ENCODE results near the gene DDAH1.
"Not testable (repeated sequence)": the region's sequence is repeated elsewhere in the genome, so short reads cannot be mapped to it uniquely, and the experiment has no call there.

DDAH1 gene

GRCh38 chr1:85359874-85360721 lies 104.9 kb downstream of the DDAH1 start:
- DNase-seq (ENCODE audit: low read depth): no peak

DNA sequence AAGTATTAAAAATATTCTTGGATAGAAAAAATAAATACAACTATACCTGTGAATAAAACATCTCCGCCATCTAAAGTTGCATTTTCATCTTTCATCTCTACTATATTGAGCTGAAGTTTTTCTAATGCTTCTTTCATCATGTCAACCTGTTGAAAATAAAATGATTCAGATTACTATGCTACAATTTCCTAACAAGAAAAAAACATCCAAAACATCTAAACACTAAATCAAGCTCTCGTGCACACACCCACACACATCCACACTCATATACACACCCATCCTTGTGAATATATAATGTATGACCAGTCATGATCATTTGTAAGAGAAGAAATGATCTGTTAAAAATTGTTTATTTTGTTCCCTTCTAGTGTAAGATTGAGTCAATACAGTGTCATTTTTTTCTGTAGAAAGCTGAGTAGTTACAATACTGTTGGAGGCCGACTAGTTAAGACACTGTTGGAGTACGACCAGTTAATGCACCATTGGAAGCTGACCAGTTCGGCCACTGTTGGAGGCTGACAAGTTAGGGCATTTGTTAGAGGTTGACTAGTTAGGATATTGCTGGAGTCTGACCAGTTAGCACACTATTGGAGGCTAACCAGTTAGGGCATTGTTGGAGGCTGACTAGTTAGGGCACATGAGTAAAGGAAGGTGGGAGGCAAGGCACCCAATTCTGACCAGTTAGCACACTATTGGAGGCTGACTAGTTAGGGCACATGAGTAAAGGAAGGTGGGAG lies 106.1 kb downstream of the DDAH1 start:
- DNase-seq (ENCODE audit: low read depth): no peak

- DNase-seq (ENCODE audit: low read depth): no peak
Observed at GRCh38 chr1:85357817-85358216, 107.1 kb downstream of the DDAH1 start.

DNA sequence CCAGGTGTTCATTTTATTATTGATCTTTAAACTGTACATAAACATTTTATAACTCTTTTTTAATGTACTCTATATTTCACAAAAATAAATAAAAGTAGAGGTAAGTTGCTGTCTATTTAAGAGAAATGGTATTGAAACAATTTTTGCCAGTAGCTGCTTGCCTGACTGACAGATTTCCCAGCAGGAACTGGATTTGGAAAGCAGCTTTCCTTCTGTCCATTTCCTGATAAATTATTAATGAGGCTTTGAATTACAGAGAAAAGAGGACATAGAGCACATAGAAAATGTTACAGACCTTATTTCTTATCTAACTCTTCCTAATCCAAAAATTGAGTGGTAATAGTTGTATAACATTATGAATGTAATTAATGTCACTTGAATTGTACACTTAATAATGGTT lies 108.8 kb downstream of the DDAH1 start:
- DNase-seq (ENCODE audit: low read depth): no peak

- DNase-seq (ENCODE audit: low read depth): no peak
Observed at GRCh38 chr1:85352055-85352454, 112.9 kb downstream of the DDAH1 start.

DNA sequence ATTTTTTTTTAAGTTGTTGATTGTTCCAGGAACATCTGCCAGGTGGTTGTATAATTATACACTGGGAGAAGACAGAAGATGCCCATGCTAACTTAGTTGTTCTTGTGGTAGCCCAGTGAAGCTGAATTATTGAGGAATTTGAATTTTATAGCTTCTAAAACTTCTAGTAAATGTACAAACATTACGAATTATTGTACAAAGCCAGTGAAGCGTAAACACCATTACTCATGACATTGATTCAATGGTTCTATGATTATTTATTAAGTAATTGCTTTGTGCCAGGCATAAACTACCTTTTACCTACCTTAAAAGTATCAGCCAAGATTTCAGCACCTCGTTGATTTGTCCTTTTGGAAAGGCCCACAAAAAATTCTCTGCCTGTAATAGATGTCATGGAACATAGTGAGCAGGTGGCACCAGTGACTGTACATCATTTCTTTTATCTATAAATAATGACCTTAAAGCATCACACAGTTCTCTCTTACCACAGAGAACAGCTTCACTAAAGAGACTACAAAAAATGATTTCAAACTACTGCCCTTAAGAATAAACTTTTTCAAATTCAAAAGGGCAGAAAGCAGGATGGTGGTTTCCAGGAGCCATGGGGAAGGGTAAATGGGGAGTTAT lies 113.6 kb downstream of the DDAH1 start:
- no peak for DNase-seq (ENCODE audit: low read depth)

- DNase-seq (ENCODE audit: low read depth): no peak
Observed at GRCh38 chr1:85349224-85349623, 115.7 kb downstream of the DDAH1 start.

DNA sequence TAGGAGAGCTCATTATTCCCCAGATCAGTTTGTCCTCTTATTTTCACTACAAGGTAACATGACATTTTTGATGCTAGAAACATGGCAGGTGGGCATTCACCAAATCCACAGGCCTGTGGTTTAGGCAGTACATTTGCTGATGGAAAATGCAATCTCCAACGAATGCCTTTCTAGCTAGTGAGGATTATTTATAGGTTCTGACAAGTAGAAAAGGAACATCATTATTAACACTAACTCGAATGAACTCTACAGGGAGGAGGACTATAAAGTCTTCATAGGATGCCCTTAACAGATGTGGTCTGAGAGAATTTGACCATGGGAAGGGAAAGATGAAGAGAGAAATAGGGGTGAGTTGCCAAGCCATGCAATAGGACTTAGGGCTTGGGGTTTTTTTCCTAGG lies 117.1 kb downstream of the DDAH1 start:
- DNase-seq (ENCODE audit: low read depth): no peak

GRCh38 chr1:85347275-85347674 lies 117.7 kb downstream of the DDAH1 start:
- not testable (repeated sequence) for DNase-seq (ENCODE audit: low read depth)

DNA sequence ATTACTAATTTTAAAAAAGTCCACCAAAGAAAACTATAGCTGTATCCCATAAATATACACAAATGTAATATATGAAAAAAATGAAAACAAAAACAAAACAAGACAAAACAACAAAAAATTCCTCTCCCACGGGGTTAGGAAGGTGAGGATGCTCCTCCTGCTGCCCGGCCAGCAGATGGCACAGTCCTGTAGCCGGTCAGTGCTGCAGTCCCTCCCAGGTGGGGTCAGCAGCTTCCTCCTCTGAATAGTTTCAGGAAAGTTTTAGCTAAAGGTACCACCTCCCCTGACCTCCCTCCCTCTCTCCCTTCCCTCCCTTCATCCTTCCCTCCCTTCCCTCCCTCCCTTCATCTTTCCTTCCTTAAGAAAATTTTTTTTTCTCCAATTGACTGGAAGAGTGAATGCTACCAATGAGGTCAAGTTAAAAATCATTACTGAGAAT lies 120.7 kb downstream of the DDAH1 start:
- DNase-seq (ENCODE audit: low read depth): no peak

- DNase-seq (ENCODE audit: low read depth): no peak
Observed at GRCh38 chr1:85343612-85344255, 121.2 kb downstream of the DDAH1 start.

DNA sequence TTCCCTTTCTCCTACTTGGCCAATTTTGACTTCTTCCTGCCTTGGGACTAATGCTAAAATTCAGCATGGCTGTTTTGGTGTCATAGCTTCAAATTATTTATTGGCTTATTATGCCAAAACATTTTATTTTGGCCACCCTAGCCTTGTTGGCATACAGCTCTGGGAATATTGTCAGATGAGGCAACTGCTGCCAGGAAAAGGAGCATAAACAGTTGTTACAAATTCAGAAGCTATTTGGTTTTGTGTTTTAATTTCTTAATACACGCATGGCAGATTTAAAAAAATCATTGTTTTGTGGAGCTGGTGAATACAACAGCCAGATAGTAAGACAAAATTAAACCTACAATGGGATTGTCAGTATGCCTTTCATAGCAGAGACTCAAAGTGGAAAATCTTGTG lies 121.7 kb downstream of the DDAH1 start:
- no peak for DNase-seq (ENCODE audit: low read depth)

- DNase-seq (ENCODE audit: low read depth): no peak
Observed at GRCh38 chr1:85342207-85342606, 122.8 kb downstream of the DDAH1 start.

- DNase-seq (ENCODE audit: low read depth): no peak
Observed at GRCh38 chr1:85340427-85340826, 124.5 kb downstream of the DDAH1 start.

GRCh38 chr1:85339656-85340399 lies 125.1 kb downstream of the DDAH1 start:
- no peak for DNase-seq (ENCODE audit: low read depth)

DNA sequence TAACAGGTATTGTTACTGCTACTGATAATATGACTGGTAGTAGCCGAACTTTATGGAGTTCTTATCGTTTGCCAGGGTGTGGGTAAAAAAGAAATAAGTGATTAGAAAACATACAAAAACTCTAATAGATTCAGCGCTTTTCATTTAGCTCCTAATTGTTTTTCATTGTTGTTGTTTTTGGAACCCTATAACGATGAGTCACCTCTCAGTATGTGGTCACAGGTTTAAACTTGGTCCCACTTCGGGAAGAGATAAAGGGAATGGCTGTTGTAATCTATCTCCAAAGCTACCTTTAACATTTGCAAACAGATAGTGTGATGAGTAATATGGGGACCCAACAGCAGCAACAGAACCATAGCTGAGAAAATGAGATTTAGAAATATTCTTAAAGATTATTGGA lies 125.9 kb downstream of the DDAH1 start:
- DNase-seq (ENCODE audit: low read depth): no peak

DNA sequence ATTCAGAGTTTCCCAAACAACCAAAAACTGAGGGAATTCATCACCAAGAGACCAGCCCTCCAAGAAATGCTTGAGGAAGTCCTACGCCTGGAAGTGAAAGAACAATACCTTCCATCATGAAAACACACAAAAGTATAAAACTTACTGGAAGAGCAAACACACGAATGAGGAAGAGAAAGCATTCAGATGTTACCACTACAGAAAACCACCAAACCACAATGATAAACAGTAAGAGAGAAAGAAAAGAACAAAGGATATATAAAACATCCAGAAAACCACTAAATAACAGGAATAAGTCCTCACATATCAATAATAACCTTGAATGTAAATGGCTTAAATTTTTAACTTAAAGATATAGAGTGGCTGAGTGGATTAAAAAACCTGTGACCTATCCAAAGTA lies 130.0 kb downstream of the DDAH1 start:
- no peak for DNase-seq (ENCODE audit: low read depth)

DNA sequence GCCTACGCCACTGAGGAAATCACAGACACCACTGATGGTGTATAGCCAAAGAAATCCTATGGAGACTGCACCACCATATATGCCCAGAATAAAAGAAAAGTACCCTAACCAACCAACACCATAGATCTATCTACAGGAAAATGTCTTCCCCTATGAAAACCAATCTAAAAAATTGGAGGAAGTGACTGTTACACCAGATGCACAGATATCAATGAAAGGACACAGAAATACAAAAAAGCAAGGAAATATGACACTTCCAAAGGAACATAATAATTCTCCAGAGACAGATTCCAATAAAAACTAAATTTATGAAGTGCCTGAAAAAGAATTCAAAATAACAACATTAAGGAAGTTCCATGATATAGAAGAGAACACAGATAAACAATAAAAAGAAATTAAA lies 131.8 kb downstream of the DDAH1 start:
- DNase-seq (ENCODE audit: low read depth): no peak

- no peak for DNase-seq (ENCODE audit: low read depth)
Observed at GRCh38 chr1:85332575-85332974, 132.4 kb downstream of the DDAH1 start.

GRCh38 chr1:85330711-85331290 lies 134.2 kb downstream of the DDAH1 start:
- DNase-seq (ENCODE audit: low read depth): no peak

DNA sequence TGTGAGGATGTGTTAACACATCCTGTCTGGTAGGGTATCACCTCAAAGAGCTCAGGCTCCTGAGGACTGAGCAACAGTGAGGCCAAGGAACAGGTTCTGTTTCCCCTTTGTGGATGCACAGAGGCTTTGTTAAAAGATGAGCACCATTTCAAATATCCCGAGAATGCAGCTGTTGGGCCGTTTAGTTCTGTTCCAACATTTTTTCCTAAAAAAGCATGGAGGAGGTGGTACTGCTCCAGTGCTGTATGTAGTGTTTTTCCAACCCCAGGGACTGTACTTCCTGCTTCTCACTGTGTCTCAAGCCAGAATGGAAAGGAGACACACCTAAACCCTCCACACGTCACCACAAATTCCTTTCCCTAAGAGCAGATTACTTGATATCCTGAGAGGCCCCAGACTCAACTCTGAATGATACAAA lies 134.7 kb downstream of the DDAH1 start:
- DNase-seq (ENCODE audit: low read depth): no peak

Data from CMK (cell line).